WTC11 (cell line): ENCODE results near the gene FRS3. TPM values are rescaled to one million over a fixed set of nuclear protein-coding genes. Genes with fewer than 3 reads are reported as not detected.

ENCODE experiments used
- ATAC-seq: fragments of 200-7000 bp; cut with Tn5 transposase; 2 replicates; pipeline ENCODE4 v1.10.0; 2021; ENCODE audit warnings: mild to moderate bottlenecking, moderate library complexity
- CTCF ChIA-PET: fragments of 300-600 bp; sonication (Branson Sonifier 250); formaldehyde crosslinking; loops from one replicate; lab custom pipeline; 2021; ENCODE audit warnings: antibody characterized with exemption; lab: Charles Lee
- POLR2A ChIA-PET: fragments of 350-600 bp; sonication (Branson Sonifier 250); formaldehyde crosslinking; loops from one replicate; lab custom pipeline; 2021; ENCODE audit warnings: antibody characterized with exemption; lab: Charles Lee
- DNase-seq: peaks from one replicate; pipeline ENCODE4 v3.0.0; 2021; ENCODE audit warnings: low spot score
- H3K27ac Mint-ChIP-seq: 2 replicates; pipeline ENCODE4 v1.8.0; 2021; ENCODE audit warnings: mixed read lengths
- H3K27me3 Mint-ChIP-seq: 2 replicates; pipeline ENCODE4 v1.8.0; 2021; ENCODE audit warnings: low read depth, mild to moderate bottlenecking, moderate library complexity, mixed read lengths
- H3K36me3 Mint-ChIP-seq: 2 replicates; pipeline ENCODE4 v1.8.0; 2021; ENCODE audit warnings: mixed read lengths
- H3K4me1 Mint-ChIP-seq: 2 replicates; pipeline ENCODE4 v1.8.0; 2022; ENCODE audit warnings: mixed read lengths
- H3K4me3 Mint-ChIP-seq: 2 replicates; pipeline ENCODE4 v1.8.0; 2021; ENCODE audit warnings: mild to moderate bottlenecking, moderate library complexity, mixed read lengths
- H3K9me3 Mint-ChIP-seq: 2 replicates; pipeline ENCODE4 v1.8.0; 2021; ENCODE audit warnings: mixed read lengths
- FOXP1 ChIP-seq: sonication (generic); formaldehyde crosslinking; IDR thresholded peaks from 2 replicates; pipeline ENCODE4 v1.8.0; 2022; ENCODE audit warnings: missing genetic modification reagents, mild to moderate bottlenecking, moderate library complexity, borderline replicate concordance
- GABPB1 ChIP-seq: sonication (generic); formaldehyde crosslinking; IDR thresholded peaks from 2 replicates; pipeline ENCODE4 v1.8.1; 2023; ENCODE audit warnings: mild to moderate bottlenecking, missing genetic modification reagents
- GRHL2 ChIP-seq: fragments of 250-450 bp; sonication (Bioruptor Pico); IDR thresholded peaks from 2 replicates; pipeline ENCODE4 v1.8.0; 2022; ENCODE audit warnings: mild to moderate bottlenecking, moderate library complexity; ENCODE audit not compliant: insufficient replicate concordance, severe bottlenecking
- IRF2 ChIP-seq: sonication (generic); formaldehyde crosslinking; IDR thresholded peaks from 2 replicates; pipeline ENCODE4 v1.8.0; 2022; ENCODE audit warnings: low read depth, missing genetic modification reagents, borderline replicate concordance
- PRRX2 ChIP-seq: fragments of 250-450 bp; sonication (Bioruptor Pico); IDR thresholded peaks from 2 replicates; pipeline ENCODE4 v1.8.0; 2021; ENCODE audit warnings: mild to moderate bottlenecking
- TCF7 ChIP-seq: sonication (generic); formaldehyde crosslinking; IDR thresholded peaks from 2 replicates; pipeline ENCODE4 v1.8.0; 2022; ENCODE audit warnings: mild to moderate bottlenecking, low read depth, missing genetic modification reagents, moderate library complexity
- TP53 ChIP-seq: sonication (generic); formaldehyde crosslinking; IDR thresholded peaks from 2 replicates; pipeline ENCODE4 v1.8.1; 2023; ENCODE audit warnings: mild to moderate bottlenecking, missing genetic modification reagents
- ZNF138 ChIP-seq: sonication (generic); formaldehyde crosslinking; conservative IDR thresholded peaks from 2 replicates; pipeline ENCODE4 v1.8.1; 2022; ENCODE audit warnings: mild to moderate bottlenecking, moderate library complexity, missing genetic modification reagents
- ZNF396 ChIP-seq: fragments of 250-450 bp; sonication (Bioruptor Pico); IDR thresholded peaks from 2 replicates; pipeline ENCODE4 v1.8.0; 2021; ENCODE audit warnings: mild to moderate bottlenecking, moderate library complexity, borderline replicate concordance
- total RNA-seq: library from RNA; stranded (reverse); gene quantifications from 3 replicates; pipeline ENCODE4 v1.2.3, GENCODE V29; 2021
- TF ChIP-seq, protein P1 (sequence below): sonication (generic); formaldehyde crosslinking; IDR thresholded peaks from 2 replicates; pipeline ENCODE4 v1.8.1; 2023; ENCODE audit warnings: mild to moderate bottlenecking, moderate library complexity, missing genetic modification reagents
- TF ChIP-seq, protein P2 (sequence below): sonication (generic); formaldehyde crosslinking; IDR thresholded peaks from 2 replicates; pipeline ENCODE4 v1.8.1; 2023; ENCODE audit warnings: mild to moderate bottlenecking, missing genetic modification reagents
- TF ChIP-seq, protein P3 (sequence below): sonication (generic); formaldehyde crosslinking; IDR thresholded peaks from 2 replicates; pipeline ENCODE4 v1.8.0; 2022; ENCODE audit warnings: mild to moderate bottlenecking, missing genetic modification reagents
- TF ChIP-seq, protein P4 (sequence below): sonication (generic); formaldehyde crosslinking; IDR thresholded peaks from 2 replicates; pipeline ENCODE4 v1.8.1; 2023; ENCODE audit warnings: mild to moderate bottlenecking, missing genetic modification reagents, moderate library complexity
- TF ChIP-seq, protein P5 (sequence below): fragments of 250-450 bp; sonication (Bioruptor Pico); IDR thresholded peaks from 2 replicates; pipeline ENCODE4 v1.9.0; 2021; ENCODE audit warnings: moderate library complexity, mild to moderate bottlenecking, inconsistent platforms, borderline replicate concordance
- TF ChIP-seq, protein P6 (sequence below): sonication (generic); formaldehyde crosslinking; IDR thresholded peaks from 2 replicates; pipeline ENCODE4 v1.8.1; 2022; ENCODE audit warnings: missing genetic modification reagents, borderline replicate concordance
- TF ChIP-seq, protein P7 (sequence below): sonication (generic); formaldehyde crosslinking; IDR thresholded peaks from 2 replicates; pipeline ENCODE4 v1.8.1; 2023; ENCODE audit warnings: mild to moderate bottlenecking, missing genetic modification reagents, moderate library complexity
- TF ChIP-seq, protein P8 (sequence below): sonication (generic); formaldehyde crosslinking; conservative IDR thresholded peaks from 2 replicates; pipeline ENCODE4 v1.8.1; 2022; ENCODE audit warnings: mild to moderate bottlenecking, missing genetic modification reagents
- TF ChIP-seq, protein P9 (sequence below): sonication (generic); formaldehyde crosslinking; IDR thresholded peaks from 2 replicates; pipeline ENCODE4 v1.8.0; 2023; ENCODE audit warnings: missing genetic modification reagents, mild to moderate bottlenecking, borderline replicate concordance
- TF ChIP-seq, protein P10 (sequence below): sonication (generic); formaldehyde crosslinking; IDR thresholded peaks from 2 replicates; pipeline ENCODE4 v1.8.0; 2023; ENCODE audit warnings: missing genetic modification reagents

Gene FRS3
- total RNA-seq, 1 experiment from 2014 or later, result 7.8 TPM

DNA sequence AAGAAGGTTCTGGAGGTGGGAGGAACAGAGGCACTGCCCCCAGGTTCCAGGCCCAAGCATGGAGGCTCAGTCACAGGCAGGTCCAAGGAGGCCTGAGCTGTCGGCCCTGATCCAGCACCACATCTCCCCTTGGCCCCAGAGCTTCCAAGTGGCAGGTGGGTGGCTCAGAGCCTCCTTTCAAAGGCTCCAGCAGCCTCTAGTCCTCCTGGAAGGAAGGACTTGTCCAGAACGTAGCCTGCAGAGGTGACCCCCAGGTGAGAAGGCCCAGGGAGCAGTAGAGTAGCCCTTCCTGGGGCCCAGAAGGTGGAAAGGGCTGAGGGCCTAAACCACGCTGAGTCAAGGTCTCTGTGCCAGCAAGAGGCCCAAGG is 52.0 kb downstream of the FRS3 start (continued):
- no peak for TF ChIP-seq IRF2 (CRISPR knock-in tag)
- TF ChIP-seq, all 79 proteins: peak for 0

DNA sequence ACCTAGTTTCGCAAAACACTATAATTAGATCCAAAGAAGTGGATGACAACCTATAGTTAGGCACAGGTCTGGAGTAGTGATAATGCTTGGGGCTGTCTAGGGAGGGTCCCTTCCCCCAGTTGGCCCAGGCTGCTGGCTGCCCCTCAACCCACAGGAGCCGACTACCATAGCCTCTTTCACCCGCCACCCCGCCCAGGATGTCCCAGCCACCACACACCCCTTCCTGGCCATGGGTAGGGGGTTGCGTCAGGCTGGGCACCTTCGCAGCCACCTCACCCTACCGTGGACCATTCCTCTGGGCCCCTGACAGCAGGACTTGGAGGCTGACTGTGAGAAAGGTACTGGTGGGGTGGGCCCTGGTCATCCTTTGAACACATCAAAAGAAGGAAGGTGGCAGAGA is 52.8 kb downstream of the FRS3 start:
- Mint-ChIP-seq H3K36me3 (no peaks in the 10 kb centered on the region), H3K4me1 (peaks cover 46% of the 10 kb centered on the region), H3K9me3 (no peaks in the 10 kb centered on the region), H3K4me3 (no peak overlapping the region), H3K27me3 (peaks cover 4% of the 10 kb centered on the region), H3K27ac (no peak overlapping the region)
- ChIA-PET POLR2A (no interaction called here), CTCF (no interaction called here)
- TF ChIP-seq, protein P1, sequence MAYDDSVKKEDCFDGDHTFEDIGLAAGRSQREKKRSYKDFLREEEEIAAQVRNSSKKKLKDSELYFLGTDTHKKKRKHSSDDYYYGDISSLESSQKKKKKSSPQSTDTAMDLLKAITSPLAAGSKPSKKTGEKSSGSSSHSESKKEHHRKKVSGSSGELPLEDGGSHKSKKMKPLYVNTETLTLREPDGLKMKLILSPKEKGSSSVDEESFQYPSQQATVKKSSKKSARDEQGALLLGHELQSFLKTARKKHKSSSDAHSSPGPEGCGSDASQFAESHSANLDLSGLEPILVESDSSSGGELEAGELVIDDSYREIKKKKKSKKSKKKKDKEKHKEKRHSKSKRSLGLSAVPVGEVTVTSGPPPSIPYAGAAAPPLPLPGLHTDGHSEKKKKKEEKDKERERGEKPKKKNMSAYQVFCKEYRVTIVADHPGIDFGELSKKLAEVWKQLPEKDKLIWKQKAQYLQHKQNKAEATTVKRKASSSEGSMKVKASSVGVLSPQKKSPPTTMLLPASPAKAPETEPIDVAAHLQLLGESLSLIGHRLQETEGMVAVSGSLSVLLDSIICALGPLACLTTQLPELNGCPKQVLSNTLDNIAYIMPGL (CRISPR knock-in tag), result no peak
- TF ChIP-seq, protein P2, sequence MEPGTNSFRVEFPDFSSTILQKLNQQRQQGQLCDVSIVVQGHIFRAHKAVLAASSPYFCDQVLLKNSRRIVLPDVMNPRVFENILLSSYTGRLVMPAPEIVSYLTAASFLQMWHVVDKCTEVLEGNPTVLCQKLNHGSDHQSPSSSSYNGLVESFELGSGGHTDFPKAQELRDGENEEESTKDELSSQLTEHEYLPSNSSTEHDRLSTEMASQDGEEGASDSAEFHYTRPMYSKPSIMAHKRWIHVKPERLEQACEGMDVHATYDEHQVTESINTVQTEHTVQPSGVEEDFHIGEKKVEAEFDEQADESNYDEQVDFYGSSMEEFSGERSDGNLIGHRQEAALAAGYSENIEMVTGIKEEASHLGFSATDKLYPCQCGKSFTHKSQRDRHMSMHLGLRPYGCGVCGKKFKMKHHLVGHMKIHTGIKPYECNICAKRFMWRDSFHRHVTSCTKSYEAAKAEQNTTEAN (CRISPR knock-in tag), result no peak
- no peak for TF ChIP-seq GABPB1 (CRISPR knock-in tag)
- TF ChIP-seq, protein P3, sequence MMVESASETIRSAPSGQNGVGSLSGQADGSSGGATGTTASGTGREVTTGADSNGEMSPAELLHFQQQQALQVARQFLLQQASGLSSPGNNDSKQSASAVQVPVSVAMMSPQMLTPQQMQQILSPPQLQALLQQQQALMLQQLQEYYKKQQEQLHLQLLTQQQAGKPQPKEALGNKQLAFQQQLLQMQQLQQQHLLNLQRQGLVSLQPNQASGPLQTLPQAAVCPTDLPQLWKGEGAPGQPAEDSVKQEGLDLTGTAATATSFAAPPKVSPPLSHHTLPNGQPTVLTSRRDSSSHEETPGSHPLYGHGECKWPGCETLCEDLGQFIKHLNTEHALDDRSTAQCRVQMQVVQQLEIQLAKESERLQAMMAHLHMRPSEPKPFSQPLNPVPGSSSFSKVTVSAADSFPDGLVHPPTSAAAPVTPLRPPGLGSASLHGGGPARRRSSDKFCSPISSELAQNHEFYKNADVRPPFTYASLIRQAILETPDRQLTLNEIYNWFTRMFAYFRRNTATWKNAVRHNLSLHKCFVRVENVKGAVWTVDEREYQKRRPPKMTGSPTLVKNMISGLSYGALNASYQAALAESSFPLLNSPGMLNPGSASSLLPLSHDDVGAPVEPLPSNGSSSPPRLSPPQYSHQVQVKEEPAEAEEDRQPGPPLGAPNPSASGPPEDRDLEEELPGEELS (CRISPR knock-in tag), result no peak
- TF ChIP-seq, protein P4, sequence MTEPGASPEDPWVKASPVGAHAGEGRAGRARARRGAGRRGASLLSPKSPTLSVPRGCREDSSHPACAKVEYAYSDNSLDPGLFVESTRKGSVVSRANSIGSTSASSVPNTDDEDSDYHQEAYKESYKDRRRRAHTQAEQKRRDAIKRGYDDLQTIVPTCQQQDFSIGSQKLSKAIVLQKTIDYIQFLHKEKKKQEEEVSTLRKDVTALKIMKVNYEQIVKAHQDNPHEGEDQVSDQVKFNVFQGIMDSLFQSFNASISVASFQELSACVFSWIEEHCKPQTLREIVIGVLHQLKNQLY, result no peak
- TF ChIP-seq, protein P5, sequence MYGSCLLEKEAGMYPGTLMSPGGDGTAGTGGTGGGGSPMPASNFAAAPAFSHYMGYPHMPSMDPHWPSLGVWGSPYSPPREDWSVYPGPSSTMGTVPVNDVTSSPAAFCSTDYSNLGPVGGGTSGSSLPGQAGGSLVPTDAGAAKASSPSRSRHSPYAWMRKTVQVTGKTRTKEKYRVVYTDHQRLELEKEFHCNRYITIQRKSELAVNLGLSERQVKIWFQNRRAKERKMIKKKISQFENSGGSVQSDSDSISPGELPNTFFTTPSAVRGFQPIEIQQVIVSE (CRISPR knock-in tag), result no peak
- TF ChIP-seq, protein P6, sequence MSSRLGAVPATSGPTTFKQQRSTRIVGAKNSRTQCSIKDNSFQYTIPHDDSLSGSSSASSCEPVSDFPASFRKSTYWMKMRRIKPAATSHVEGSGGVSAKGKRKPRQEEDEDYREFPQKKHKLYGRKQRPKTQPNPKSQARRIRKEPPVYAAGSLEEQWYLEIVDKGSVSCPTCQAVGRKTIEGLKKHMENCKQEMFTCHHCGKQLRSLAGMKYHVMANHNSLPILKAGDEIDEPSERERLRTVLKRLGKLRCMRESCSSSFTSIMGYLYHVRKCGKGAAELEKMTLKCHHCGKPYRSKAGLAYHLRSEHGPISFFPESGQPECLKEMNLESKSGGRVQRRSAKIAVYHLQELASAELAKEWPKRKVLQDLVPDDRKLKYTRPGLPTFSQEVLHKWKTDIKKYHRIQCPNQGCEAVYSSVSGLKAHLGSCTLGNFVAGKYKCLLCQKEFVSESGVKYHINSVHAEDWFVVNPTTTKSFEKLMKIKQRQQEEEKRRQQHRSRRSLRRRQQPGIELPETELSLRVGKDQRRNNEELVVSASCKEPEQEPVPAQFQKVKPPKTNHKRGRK, result no peak
- TF ChIP-seq, protein P7, sequence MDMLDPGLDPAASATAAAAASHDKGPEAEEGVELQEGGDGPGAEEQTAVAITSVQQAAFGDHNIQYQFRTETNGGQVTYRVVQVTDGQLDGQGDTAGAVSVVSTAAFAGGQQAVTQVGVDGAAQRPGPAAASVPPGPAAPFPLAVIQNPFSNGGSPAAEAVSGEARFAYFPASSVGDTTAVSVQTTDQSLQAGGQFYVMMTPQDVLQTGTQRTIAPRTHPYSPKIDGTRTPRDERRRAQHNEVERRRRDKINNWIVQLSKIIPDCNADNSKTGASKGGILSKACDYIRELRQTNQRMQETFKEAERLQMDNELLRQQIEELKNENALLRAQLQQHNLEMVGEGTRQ (CRISPR knock-in tag), result no peak
- TF ChIP-seq, protein P8, sequence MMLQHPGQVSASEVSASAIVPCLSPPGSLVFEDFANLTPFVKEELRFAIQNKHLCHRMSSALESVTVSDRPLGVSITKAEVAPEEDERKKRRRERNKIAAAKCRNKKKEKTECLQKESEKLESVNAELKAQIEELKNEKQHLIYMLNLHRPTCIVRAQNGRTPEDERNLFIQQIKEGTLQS (CRISPR knock-in tag), result no peak
- TF ChIP-seq TCF7, result no peak
- TF ChIP-seq GRHL2 (CRISPR knock-in tag), result no peak
- TF ChIP-seq, protein P9, sequence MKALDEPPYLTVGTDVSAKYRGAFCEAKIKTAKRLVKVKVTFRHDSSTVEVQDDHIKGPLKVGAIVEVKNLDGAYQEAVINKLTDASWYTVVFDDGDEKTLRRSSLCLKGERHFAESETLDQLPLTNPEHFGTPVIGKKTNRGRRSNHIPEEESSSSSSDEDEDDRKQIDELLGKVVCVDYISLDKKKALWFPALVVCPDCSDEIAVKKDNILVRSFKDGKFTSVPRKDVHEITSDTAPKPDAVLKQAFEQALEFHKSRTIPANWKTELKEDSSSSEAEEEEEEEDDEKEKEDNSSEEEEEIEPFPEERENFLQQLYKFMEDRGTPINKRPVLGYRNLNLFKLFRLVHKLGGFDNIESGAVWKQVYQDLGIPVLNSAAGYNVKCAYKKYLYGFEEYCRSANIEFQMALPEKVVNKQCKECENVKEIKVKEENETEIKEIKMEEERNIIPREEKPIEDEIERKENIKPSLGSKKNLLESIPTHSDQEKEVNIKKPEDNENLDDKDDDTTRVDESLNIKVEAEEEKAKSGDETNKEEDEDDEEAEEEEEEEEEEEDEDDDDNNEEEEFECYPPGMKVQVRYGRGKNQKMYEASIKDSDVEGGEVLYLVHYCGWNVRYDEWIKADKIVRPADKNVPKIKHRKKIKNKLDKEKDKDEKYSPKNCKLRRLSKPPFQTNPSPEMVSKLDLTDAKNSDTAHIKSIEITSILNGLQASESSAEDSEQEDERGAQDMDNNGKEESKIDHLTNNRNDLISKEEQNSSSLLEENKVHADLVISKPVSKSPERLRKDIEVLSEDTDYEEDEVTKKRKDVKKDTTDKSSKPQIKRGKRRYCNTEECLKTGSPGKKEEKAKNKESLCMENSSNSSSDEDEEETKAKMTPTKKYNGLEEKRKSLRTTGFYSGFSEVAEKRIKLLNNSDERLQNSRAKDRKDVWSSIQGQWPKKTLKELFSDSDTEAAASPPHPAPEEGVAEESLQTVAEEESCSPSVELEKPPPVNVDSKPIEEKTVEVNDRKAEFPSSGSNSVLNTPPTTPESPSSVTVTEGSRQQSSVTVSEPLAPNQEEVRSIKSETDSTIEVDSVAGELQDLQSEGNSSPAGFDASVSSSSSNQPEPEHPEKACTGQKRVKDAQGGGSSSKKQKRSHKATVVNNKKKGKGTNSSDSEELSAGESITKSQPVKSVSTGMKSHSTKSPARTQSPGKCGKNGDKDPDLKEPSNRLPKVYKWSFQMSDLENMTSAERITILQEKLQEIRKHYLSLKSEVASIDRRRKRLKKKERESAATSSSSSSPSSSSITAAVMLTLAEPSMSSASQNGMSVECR (CRISPR knock-in tag), result no peak
- no peak for TF ChIP-seq FOXP1
- TF ChIP-seq TP53, result no peak
- TF ChIP-seq PRRX2 (CRISPR knock-in tag), result no peak
- TF ChIP-seq, protein P10, sequence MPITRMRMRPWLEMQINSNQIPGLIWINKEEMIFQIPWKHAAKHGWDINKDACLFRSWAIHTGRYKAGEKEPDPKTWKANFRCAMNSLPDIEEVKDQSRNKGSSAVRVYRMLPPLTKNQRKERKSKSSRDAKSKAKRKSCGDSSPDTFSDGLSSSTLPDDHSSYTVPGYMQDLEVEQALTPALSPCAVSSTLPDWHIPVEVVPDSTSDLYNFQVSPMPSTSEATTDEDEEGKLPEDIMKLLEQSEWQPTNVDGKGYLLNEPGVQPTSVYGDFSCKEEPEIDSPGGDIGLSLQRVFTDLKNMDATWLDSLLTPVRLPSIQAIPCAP, result no peak
- TF ChIP-seq ZNF396 (CRISPR knock-in tag), result no peak
- TF ChIP-seq ZNF138 (CRISPR knock-in tag), result no peak
- no peak for ATAC-seq
- DNase-seq, result no peak
